Ovary (tissue), 9 donors: ENCODE measurements around the gene CENPS. TPM values are rescaled to one million over a fixed set of nuclear protein-coding genes. Genes with fewer than 3 reads are reported as not detected.
"Not testable (repeated sequence)": the region's sequence is repeated elsewhere in the genome, so short reads cannot be mapped to it uniquely, and the experiment has no call there.

Experiments used
- DNase-seq, 5 donors: peaks; one replicate each; pipeline ENCODE4 v3.0.0-alpha.2; 2019 to 2020
- H3K27ac ChIP-seq, 2 donors: fragments of 200-600 bp; one replicate each; pipeline versions ENCODE4 v1.5.1 to v1.8.0; 2019 to 2022
- H3K27me3 ChIP-seq: fragments of 200-600 bp; one replicate; pipeline ENCODE4 v1.8.0; 2022
- H3K36me3 ChIP-seq: fragments of 200-600 bp; sonication (generic); one replicate; pipeline ENCODE4 v1.5.1; 2019
- H3K4me1 ChIP-seq: one replicate; pipeline ENCODE4 v1.8.1; 2013; ENCODE audit warnings: mild to moderate bottlenecking, moderate library complexity; ENCODE audit not compliant: insufficient read depth
- H3K4me3 ChIP-seq: fragments of 200-600 bp; sonication (generic); one replicate; pipeline ENCODE4 v1.5.1; 2017
- H3K9me3 ChIP-seq, 2 donors: fragments of 200-600 bp in 1 of 2; sonication (generic) in 1 of 2; one replicate each; pipeline versions ENCODE4 v1.5.1 to v1.8.1; 2013 to 2019; ENCODE audit warnings: mild to moderate bottlenecking in 1 of 2, moderate library complexity in 1 of 2
- CTCF ChIP-seq, 3 donors: fragments of 450-650 bp in 2 of 3; fragments of 200-600 bp in 1 of 3; IDR thresholded peaks; one replicate each; pipeline versions ENCODE4 v1.5.1 to v1.8.0; 2016 to 2022; ENCODE audit warnings: antibody characterized with exemption in 3 of 3, mild to moderate bottlenecking in 1 of 3
- EP300 ChIP-seq: sonication (generic); formaldehyde crosslinking; IDR thresholded peaks from one replicate; pipeline ENCODE4 v1.6.1; 2017; ENCODE audit warnings: antibody characterized with exemption
- POLR2A ChIP-seq: fragments of 450-650 bp; IDR thresholded peaks from one replicate; pipeline ENCODE4 v1.6.1; 2017; ENCODE audit warnings: antibody characterized with exemption, mild to moderate bottlenecking, moderate library complexity
- WGBS, 3 donors: extraction: QIAGEN DNeasy Blood & Tissue Kit in 1 of 3; methylation state at CpG; one replicate each; pipeline versions ENCODE4 v1.1.5 to v1.1.7; 2013 to 2017; 5-methylcytosine and 5-hydroxymethylcytosine counted together
- intact Hi-C, 4 donors: fragments of 100-400 bp; cut with DNase I; formaldehyde crosslinking; loops; one replicate each; pipeline versions ENCODE4 v1.11.0 to v1.15.1; 2022 to 2023
- polyA plus RNA-seq, 2 donors: library from polyadenylated mRNA; stranded (reverse); fragments of 200-250 nt in 1 of 2; fragments of 350-450 nt in 1 of 2; fragmentation: Illumina TruSeq in 1 of 2; extraction: RNeasy Lipid Tissue Mini Kit (QIAGEN cat#74804) in 1 of 2; gene quantifications; one replicate each; pipeline ENCODE4 v1.2.3, GENCODE V29; 2013 to 2014
- total RNA-seq, 7 donors: library from RNA; depleted of rRNA in 2 of 7; stranded (reverse); fragments of >200 nt in 2 of 7; fragmentation: NEBNext Ultra II Directional in 3 of 7; extraction: Animal tissue kit (Norgen Biotek cat#: 25700) in 3 of 7; gene quantifications; one replicate each; pipeline versions ENCODE4 v1.1.0 to v1.2.4, GENCODE V29; 2016 to 2023
- donor health status: DM: no; HTN: no; CAD: no; lungs with moderate emphysema.
- donor health status: DM: no; HTN: no; CAD: no.
- donor health status: Bipolar disorder and iron deficiency.
- donor health status: DM: yes; HTN: yes; CAD: no.
- donor health status: DM: no; HTN: no; CAD: no.
- donor health status: DM: yes; HTN: yes; CAD: no.

Gene CENPS
- total and polyA plus RNA-seq, 9 donors, result 1.5 to 13.6 (median 10.3) TPM

- no peaks in the 10 kb centered on the region for H3K9me3 ChIP-seq
- H3K36me3 ChIP-seq, result no peaks in the 10 kb centered on the region
- no peak for TF ChIP-seq CTCF (IDR thresholded peaks at IDR 0.05)
- peak; percentile 49 to 73 (median 57) for DNase-seq
- H3K4me1 ChIP-seq, result no peaks in the 10 kb centered on the region
- no peaks in the 10 kb centered on the region for H3K27me3 ChIP-seq
- 13 to 18% (median 16%) methylated on average over 9 of the region's 9 CpGs for WGBS, 3 donors
- no peak overlapping the region for H3K4me3 ChIP-seq
- intact Hi-C loops, result loop anchor here in 2 of 4 donors (2.0 to 10.0 kb wide), 2 partner anchors 547 to 549 kb away; no protein-coding TSS in a partner anchor
- no peak overlapping the region for H3K27ac ChIP-seq
These were observed 6.2 kb upstream of the CENPS start for GRCh38 chr1:10424034-10424433.

- H3K4me3 ChIP-seq, result no peak overlapping the region
- H3K4me1 ChIP-seq, result no peaks in the 10 kb centered on the region
- H3K9me3 ChIP-seq, result no peaks in the 10 kb centered on the region
- no peak for TF ChIP-seq CTCF (IDR thresholded peaks at IDR 0.05)
- no peak for TF ChIP-seq POLR2A
- TF ChIP-seq EP300, result no peak
- 70 to 79% (median 77%) methylated on average over 8 of the region's 8 CpGs for WGBS, 3 donors
- H3K27ac ChIP-seq, result no peak overlapping the region
- intact Hi-C loops, result loop anchor here in 3 of 4 donors (2.0 to 10.0 kb wide), 3 partner anchors 47 to 550 kb away; no protein-coding TSS in a partner anchor
- DNase-seq, result no peak
- no peaks in the 10 kb centered on the region for H3K36me3 ChIP-seq
- no peaks in the 10 kb centered on the region for H3K27me3 ChIP-seq
These were observed 5.6 kb upstream of the CENPS start for GRCh38 chr1:10424651-10425050.

GRCh38 chr1:10425826-10426534, 4.3 kb upstream of the CENPS start:
- not testable (repeated sequence) for H3K4me3 ChIP-seq

DNA sequence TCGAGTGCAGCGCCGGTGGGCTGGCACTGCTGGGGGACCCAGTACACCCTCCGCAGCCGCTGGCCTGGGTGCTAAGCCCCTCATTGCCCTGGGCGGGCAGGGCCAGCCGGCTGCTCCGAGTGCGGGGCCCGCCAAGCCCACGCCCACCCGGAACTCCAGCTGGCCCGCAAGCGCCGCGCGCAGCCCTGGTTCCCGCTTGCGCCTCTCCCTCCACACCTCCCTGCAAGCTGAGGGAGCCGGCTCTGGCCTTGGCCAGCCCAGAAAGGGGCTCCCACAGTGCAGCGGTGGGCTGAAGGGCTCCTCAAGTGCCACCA, 3.7 kb upstream of the CENPS start:
- not testable (repeated sequence) for DNase-seq, H3K27ac ChIP-seq, H3K36me3 ChIP-seq, H3K4me1 ChIP-seq, H3K9me3 ChIP-seq, H3K27me3 ChIP-seq, H3K4me3 ChIP-seq
- intact Hi-C loops, result loop anchor here in 2 of 4 donors (5.0 to 10.0 kb wide), 2 partner anchors 49 to 552 kb away; no protein-coding TSS in a partner anchor
- 90 to 95% (median 95%) methylated on average over 21 of the region's 21 CpGs for WGBS, 3 donors

More at GRCh38 chr1:10425826-10426534, 4.3 kb upstream of the CENPS start:
- not testable (repeated sequence) for H3K27ac ChIP-seq, DNase-seq, H3K9me3 ChIP-seq, H3K27me3 ChIP-seq, H3K4me1 ChIP-seq, H3K36me3 ChIP-seq
- intact Hi-C loops, result loop anchor here in 3 of 4 donors (2.0 to 10.0 kb wide), 3 partner anchors 49 to 551 kb away; no protein-coding TSS in a partner anchor
- WGBS, 3 donors, result 83 to 87% (median 83%) methylated on average over 21 of the region's 21 CpGs

DNA sequence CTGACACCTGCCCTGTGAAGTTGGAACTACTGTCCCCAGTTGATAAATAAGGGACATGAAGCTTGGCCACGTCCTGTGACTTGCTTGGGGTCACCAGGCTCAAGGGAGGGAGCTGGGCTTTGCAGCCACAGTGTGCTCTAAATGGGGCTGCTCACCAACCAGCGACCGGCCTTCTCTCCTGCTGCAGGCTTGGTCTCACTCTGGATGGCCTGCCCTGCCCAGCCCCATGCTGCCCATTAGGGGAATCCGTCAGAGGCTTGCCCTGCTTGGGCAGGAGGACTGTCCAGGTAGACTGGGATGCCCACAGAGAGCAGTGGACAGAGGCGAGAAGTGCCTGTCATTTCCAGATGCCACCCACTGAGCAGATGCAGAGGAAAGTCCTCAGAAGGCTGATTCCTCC, 1.2 kb upstream of the CENPS start:
- H3K27ac ChIP-seq, result no peak overlapping the region
- no peaks in the 10 kb centered on the region for H3K4me1 ChIP-seq
- no peaks in the 10 kb centered on the region for H3K9me3 ChIP-seq
- intact Hi-C loops, result loop anchor here in 3 of 4 donors (2.0 to 10.0 kb wide), 3 partner anchors 52 to 554 kb away; no protein-coding TSS in a partner anchor
- DNase-seq, result peak in 1 of 5 donors; percentile 30
- H3K36me3 ChIP-seq, result no peaks in the 10 kb centered on the region
- 86 to 87% (median 86%) methylated on average over 5 of the region's 5 CpGs for WGBS, 3 donors
- H3K4me3 ChIP-seq, result no peak overlapping the region
- TF ChIP-seq CTCF (IDR thresholded peaks at IDR 0.05), result no peak
- no peak for TF ChIP-seq EP300
- TF ChIP-seq POLR2A, result no peak
- H3K27me3 ChIP-seq, result no peaks in the 10 kb centered on the region
